ENCODE results near the gene ZNF212.
A peak's percentile ranks its signal among the peaks of the same experiment; 100 is the strongest.

Gene ZNF212

DNA sequence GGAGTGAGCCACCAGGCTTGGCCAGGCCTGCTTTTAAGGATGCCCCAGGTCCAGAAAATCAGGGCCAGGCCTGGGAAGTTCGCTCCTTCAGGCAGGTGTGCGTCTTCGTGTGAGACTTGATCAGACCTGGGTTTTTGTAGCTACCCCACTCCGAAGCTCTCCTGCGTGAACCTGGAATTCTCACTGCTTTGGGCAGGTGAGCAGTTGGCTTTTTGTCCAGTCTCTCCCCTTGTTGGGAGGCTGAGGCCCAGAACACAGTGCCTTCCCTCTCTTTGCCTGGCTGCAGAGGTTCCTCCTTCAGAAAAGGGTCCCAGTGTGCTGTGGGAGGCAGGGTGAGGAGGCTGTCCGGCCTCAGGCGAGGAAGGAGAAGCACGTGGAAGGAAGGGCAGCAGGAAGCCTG is 49.8 kb downstream of the ZNF212 start:
- no peak for DNase-seq

DNA sequence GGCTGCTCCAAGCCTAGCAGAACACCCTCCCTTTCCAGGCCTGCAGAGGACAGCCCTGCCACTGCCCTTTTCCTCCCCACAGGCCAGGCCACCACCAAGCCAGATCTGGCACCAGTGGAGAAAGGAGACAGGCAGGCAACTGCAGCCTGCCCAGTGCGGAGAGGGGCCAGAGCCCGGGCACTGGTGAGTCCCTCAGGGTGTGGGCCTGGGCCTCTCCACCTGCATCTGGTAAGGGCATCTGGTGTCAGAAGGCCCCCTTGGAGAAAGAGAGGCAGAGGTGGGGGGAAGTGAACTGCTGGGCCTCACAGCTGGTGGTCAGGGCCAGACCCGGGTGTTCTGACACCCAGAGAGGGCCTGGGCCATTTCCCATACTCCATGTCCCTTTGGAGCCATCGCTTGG is 50.4 kb downstream of the ZNF212 start:
- no peak for DNase-seq

GRCh38 chr7:149291036-149291780 is 51.8 kb downstream of the ZNF212 start:
- peak; percentile 55 for DNase-seq

GRCh38 chr7:149291781-149292461 is 52.5 kb downstream of the ZNF212 start:
- no peak for DNase-seq

DNA sequence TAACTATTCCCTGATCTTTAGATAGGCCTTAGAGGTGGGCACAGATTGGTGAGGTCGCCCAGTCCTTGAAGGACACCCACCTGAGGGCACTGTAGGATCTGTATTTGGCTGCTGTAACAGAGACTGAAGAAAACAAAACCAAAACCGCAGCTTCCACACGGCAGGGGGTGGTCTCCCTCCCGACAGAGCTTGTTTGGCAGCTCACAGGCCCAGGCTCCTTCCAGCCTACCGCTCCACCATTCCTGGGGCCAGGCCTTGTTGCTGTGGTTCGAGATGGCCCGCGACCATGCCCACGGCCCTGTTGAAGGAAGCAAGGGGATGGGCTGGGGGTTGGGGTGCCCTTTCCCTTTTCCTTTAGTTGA is 53.0 kb downstream of the ZNF212 start:
- no peak for DNase-seq

GRCh38 chr7:149293338-149293737 is 53.9 kb downstream of the ZNF212 start:
- no peak for DNase-seq

DNA sequence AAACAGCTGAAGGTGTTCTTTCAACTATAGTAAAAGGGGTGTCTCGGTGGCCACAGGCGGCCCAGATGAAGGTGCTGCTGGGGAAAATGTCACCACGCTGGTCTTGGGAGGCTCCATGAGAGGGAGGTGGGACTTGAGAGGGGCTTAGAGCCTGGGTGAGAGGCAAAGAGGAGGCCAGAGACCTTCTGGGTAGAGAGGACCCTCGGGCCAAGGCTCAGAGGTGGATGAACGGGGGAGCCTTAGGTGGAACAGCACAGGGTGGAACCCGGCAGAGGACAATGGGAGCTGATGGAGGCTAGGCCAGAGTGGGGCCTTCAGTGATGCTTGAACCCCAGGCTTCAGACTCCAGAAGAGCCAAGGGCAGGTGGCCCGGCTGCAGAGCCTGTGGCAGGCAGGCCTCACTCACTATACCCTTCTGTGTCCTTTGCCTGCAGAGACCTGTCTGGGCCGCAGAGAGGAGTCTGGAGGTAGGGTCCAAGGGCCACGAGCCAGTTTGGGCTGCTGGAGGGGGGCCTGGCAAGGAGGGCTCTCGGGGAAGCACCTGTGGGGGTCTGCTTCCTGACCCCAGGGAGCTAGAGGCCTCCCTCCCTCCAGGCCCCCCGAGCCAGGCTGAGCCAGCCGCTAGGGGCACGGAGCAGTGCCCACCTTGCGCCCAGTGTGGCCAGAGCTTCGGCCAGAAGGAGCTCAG is 54.6 kb downstream of the ZNF212 start:
- DNase-seq = no peak

DNA sequence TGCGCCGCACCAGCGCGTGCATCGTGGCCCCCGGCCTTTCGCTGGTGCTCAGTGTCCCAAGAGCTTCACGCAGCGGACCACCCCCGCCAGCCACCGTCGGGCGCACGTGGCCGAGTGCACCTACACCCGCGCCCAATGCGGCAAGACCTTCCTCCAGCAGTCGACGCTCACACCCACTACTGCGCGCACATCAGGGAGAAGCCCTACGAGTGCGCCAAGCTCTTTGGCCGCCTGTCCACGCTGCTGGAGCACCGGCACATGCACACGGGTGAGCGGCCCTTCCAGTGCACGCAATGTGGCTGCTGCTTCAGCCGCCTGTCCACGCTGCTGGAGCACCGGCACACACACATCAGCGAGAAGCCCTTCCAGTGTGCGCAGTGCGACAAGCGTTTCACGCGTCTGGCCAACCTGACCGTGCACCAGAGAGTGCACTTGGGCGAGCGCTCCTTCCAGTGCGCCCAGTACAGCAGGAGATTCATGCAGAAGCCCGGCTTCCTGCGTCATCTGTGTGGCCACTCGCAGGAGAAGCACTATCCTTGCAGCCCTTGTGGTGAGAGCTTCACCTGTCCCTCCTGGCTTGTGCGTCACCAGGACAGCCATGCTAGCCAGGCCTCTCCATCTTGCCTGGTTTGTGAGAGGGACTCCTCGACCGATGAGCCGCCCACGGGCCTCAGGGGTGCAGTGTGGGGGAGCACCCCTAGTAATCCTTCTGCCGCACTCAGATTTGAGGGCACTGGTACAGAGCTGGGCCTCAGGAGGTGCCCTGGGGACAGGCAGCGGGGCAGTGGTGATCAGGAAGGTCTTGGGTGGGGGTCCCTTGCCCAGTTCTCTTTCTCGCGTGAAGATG is 55.4 kb downstream of the ZNF212 start:
- DNase-seq = no peak

- no peak for DNase-seq
Observed at GRCh38 chr7:149295481-149295850, 56.0 kb downstream of the ZNF212 start.

DNA sequence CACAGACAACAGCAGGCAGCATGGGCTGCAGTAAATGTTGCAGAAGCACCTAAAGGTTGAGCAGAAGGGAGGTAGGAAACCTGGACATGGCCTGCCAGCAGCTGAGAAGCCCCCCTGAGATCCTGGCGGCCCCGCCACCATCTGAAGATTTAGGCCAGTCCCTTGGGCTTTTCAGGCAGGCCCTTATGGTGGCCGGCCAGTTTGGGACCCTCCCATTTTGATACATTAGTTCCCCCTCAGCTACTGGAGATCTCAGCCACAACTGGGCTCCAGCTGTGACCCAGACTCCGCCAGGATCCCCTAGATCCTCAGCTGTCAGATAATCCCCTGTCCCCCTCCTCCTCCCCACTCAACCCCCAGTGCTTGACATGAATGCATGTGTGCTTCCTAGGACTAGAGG is 56.9 kb downstream of the ZNF212 start:
- no peak for DNase-seq

DNA sequence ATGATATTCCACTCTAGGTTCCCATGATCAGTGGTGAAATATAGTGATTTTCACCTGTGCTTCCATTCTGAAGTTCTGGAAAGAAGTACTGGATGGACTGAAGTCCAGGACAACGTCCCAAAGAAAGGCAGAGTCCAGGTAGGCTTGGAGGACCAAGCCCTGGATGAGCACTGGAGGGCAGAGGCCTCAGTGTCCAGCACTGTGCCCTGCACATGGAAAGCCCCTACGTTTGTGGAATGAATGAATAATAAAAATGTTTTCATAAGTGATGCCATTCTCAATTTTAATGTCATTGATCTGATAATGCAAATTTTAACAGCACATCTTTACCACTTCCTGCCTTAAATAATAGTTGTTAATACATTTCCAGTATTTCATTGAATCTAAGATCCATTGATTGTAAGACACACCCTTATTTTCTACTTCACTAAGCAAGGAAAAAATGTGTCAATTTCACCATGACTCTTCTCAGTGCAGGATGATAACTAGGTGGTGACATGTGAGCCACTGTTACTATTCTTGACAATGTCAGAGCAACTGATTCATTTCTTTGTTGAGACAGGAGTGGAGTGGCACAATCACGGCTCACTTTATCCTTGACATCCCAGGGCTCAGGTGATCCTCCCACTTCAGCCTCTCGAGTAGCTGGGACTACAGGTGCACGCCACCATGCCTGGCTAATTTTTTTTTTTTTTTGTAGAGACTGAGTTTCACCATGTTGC is 57.7 kb downstream of the ZNF212 start:
- no peak for DNase-seq

DNA sequence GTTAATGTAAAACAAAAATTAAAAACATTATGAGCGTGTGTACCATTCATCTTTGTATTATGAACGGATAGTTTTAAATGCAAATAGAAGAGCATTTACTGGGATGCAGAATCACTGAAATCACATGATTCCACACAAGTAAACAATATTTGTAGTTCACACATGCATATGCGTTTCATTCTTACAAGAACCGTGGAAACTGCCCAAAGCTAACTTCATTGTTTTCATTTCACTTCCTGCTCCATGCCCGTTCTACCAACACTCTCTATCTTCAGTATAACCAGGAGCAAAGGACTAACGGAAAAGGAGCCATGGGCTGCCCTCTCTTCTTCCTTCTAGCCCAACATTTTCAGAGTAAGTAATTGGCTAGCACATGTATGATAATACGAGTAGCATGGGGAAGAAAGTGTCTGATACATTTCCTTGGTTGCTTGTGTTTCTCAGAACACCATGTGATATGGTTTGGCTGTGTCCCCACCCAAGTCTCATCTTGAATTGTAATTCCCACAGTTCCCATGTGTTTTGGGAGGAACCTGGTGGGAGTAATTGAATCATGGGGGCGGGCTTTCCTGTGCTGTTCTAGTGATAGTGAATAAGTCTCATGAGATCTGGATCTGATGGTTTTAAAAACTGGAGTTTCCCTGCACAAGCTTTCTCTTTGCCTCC is 61.3 kb downstream of the ZNF212 start:
- DNase-seq = no peak

DNA sequence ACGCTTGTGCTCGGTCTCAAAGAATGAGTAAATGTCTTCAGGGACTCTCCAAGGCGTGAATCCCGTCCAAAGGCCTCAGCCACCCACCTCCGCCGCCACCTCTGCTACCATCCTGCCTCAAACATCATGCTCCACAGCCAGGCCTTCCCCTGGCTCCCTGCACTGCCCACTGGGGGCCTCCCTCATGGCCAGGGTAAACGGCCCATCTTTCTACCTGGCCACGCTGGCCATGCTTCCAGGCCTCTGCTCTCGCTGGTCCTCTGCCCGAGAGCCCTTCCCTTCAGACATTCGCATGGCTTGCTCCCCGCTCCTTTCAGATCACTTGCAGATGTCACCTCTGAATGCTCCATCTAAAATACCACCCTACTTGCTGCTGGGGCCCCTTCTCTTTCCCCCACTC is 62.8 kb downstream of the ZNF212 start:
- no peak for DNase-seq

DNA sequence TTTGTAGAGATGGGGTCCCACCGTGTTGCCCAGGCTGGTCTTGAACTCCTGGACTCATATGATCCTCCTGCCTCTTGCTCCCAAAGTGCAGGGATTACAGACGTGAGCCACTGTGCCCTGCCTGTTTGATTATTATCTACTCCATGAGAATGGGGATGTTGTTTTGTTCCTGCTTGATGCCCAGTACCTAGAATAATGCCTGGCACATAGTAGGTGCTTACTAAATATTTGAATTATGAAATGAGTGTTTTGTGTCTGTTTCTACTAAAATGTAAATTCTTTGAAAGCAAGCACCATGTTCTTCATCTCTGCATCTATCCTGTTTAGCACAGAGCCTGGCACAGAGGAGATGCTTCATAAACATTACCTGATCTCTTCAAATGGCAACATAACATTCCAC is 63.4 kb downstream of the ZNF212 start:
- no peak for DNase-seq

- no peak for DNase-seq
Observed at GRCh38 chr7:149304006-149304405, 64.6 kb downstream of the ZNF212 start.

Measured in MV-4-11 (cell line).